RPMI7951 (cell line): ENCODE results near the gene STAM2. TPM values are rescaled to one million over a fixed set of nuclear protein-coding genes. Genes with fewer than 3 reads are reported as not detected.
"Not testable (repeated sequence)": the region's sequence is repeated elsewhere in the genome, so short reads cannot be mapped to it uniquely, and the experiment has no call there.

Experiments used
- DNase-seq: peaks from one replicate; pipeline ENCODE4 v3.0.0-alpha.2; 2012; ENCODE audit warnings: low read depth
- total RNA-seq: library from RNA; depleted of rRNA; stranded (reverse); fragments of >200 nt; shearing (Covaris generic); gene quantifications from 2 replicates; pipeline ENCODE4 v1.2.3, GENCODE V29; 2014

The STAM2 gene
- total RNA-seq, 1 experiment from 2014 or later, result 36.4 TPM

DNA sequence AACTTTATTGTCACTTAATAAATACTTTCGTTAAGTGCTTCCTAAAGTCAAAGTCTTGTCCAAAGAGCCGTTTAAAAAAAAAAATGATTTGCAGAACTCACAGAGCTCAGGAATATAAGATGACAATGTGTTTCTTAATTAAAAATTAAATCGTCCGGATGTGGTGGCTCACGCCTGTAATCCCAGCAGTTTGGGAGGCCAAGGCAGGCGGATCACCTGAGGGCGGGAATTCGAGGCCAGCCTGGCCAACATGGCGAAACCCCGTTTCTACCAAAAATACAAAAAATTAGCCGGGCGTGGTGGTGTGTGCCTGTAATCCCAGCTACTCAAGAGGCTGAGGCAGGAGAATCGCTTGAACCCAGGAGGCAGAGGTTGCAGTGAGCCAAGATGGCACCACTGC, 68.4 kb downstream of the STAM2 start:
- not testable (repeated sequence) for DNase-seq

DNA sequence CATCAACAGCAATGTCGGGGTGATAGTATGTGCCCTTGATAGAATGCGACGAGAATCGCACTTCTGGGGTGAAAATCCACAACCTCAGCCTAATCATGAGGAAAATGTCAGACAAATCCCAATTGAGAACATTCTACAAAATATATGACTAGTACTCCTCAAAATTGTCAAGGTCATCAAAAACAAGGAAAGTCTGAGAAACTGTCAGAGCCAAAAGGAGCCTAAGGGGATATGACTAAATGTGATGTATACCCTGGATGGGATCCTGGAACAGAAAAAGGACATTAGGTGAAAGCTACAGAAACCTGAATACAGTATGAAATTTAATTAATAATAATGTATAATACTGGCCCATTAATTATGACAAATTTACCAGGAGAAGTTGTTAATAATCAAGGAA, 69.1 kb downstream of the STAM2 start:
- peak; percentile 48 for DNase-seq

DNA sequence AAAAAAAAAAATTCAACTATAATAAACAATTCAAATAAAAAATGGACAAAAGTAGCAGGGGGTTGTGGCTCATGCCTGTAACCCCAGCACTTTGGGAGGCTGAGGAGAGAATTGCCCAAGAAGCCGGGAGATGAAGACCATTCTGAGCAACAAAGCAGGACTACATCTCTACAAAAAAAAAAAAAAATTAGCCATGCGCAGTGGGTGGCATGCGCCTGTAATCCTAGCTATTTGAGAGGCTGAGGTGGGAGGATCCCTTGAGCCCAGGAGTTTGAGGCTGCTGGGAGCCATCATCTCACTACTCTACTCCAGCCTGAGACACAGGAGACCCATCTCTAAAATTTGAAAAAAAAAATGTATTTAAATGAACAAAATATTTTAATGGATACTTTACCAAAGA, 72.3 kb downstream of the STAM2 start:
- no peak for DNase-seq

DNA sequence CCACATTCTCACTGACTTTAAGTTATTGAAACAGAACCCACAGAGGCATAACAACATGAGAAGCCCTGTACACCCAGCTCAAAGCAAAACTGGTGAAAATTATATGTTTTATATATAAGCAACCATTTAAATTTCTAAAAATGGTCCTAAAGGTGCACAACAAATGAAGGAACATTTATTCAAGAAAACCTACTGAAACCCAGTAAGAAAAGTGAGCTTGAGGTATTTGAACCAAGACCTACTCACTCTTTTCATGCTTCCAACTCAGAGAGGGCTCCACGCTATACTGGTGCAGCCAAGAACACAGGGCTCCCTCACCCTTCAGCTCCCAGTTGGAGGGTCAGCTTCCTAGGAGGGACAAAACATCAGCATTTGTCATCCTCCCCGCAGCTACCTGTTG, 74.6 kb downstream of the STAM2 start:
- DNase-seq, result no peak

DNA sequence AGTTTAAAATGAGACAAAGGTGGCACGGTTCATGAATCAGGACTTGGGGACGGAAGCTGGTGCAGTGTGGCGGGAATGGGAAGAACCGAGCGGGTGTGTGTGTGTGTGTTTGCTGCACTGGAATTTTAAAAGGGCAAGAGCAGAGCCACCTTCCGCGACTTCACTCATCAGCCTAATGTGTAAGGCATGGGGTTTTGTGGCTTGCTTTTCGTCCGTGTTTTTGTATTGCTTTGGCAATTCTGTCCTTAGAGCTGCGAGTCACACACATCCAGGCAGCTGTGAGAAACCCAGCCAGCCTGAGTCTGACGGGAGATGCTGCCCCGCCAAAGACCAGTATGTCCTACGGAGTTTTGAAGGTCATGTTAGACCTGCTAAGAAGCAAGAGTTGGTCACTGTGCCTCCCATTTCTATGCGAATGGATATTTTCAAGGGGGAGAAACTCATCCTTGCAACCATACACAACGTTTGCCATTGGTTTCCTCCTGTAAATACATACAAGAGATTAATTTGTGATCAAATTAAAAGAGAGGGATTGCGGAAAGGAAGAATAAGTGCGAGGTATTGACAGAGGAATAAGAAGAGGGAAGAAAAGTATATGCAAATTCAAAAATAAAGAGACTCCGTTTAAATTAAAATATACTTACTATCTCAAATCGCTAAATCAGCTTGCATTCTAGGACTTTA, 76.1 kb downstream of the STAM2 start:
- DNase-seq, result peak; percentile 31

DNA sequence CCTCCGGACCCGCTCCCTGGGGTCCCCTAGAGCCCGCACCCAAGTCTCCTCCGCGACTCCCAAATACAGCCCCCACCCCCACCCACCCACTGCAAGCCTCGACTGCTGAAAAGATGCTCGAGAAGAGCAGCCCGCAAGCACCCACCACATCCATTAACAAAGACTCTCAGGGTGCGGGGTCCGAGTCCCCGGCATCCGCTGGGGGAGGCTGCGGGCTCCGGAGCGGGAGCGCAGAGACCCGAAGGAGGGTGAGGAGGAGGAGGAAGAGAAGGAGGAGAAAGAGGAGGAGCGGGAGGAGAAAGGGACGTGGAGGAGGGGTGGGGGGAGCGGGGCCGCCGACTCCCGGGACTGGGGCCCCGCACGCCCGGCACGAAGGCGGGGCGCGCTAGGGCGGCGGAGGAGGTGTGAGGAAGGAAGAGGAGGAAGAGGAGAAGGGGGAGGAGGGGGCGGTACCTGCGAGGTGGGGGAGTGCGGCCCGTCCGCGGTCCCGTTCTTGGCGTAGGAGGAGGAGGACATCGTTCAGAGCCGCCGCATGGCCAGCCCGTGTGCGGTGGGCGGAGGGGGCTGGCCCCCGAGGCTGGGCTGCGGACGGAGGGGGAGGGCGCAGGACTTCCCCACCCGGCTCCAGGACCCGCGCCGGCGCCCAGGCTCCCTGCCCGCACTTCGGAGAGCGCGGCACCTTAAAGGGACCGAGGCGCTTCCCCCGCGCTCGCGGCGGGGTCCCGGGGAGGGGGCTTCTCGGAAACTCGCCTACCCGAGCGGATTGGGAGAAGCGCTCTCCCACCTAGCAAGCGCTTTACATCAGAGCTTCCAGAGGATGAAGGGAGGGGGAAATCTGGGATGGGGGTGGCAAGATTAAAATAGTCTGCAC, 76.8 kb downstream of the STAM2 start, which contains the start of gene CACNB4:
Gene CACNB4 (minus strand): TSS at position 549 of the 871 bp plus-strand sequence.
- DNase-seq, result no peak

DNA sequence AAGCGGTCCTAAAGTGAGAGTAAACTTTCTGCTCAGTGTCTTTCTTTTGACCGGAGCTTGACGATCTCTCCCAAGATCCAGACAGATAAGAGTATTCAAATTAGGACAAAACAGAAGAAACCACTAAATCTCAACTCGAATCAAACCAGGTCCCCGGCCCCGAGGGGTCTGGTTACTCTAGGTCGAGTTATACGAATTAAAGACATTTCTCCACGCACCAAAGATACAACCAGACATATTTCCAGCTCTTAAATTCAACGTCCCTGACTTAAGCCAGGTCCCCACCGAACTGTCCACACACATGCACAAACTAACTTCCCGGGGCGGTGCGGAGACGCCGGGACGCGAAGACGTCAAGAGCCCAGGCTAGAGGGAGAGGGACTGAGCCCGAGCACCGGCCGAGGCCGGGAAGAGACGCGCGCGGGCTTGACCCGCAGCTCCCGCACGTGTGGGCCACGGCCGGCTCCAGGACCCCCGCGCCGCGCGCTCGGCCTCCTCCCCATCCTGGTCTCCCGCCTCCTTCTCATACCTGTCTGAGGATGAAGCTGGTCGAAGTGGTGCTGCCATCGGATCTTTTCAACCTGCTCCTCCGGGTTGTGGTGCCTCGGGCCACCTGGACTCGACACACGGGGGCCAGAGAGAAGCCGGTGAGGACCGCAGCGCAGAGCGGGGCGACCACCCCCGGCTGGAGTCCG, 77.6 kb downstream of the STAM2 start:
- no peak for DNase-seq

DNA sequence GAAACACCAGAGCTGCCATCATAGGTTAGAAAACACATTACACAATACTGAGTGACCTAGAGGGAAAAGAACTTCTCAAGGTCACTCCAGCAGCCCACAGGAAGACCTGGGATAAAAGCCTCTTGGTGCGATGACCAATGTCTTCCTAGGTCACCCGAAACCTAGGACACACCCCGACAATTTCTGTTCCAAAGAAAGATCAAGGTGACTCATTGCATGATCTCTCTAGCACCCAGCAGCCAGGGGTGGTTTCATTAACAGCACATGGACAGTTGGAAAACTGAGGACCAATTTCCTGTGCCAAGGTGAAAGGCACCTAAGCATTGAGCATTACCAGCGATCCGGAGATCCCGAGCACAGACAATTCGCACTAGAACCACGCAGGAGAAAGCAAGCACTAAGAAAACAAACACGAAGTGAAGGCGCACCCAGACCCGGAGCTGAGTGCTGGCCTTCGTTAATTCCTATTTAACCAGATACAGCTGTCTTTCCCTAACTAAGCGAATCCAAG, 78.2 kb downstream of the STAM2 start:
- DNase-seq, result peak; percentile 13

DNA sequence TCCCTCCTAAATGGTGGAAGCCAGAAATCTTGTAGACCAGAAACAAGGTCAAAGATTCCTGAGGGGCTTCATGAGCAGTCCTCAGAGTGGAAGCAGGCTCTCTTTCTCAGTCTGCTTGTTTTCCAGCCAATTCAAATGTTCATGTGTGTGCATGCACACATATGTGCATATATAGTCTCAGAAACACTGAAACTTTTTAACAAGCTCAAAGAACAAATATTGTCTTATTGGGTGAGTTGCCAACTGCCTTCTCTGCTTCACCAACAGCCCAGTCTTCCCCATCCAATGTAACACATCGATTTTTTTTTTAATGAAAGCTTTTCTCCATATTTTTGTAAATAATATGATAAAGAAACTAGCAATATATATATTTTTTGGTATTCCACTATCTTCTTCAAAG, 80.4 kb downstream of the STAM2 start:
- DNase-seq, result no peak

DNA sequence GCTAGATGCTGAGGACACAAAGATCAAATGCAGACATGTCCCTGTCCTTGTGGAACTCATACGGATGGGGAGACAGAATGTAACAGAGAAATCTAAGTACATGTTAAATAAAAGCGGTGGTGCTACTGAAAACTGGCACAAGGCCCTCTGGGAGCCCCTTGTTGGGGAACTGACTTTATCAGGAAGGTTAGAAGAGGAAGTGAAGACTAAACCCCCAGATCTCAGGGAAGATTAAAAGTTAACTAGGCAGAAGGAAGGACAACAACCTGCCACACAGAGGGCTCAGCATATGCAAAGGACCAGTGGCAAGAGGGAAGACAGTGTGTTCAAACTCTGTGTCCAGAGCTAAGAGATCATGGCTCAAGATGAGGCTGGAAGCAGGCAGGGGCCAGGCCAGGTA, 81.5 kb downstream of the STAM2 start:
- no peak for DNase-seq

DNA sequence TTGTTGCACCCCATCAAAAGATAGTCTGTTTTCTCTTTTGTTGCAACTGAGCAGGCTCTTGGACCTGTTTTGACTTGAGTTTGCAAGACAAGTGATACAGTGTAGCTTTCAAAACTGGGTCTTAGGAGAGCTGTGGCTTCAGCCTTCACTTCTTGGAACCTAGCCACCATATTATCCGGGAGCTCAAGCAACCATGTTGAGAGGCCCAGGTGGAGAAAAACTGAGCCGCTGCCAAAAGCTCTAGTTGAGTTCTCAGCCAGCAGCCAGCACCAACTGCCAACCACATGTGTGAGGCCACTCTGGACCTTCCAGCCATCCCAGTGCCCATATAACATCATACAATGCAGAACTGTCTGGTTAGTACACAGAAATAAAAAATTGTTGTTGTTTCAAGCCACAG, 82.1 kb downstream of the STAM2 start:
- DNase-seq, result peak; percentile 16

DNA sequence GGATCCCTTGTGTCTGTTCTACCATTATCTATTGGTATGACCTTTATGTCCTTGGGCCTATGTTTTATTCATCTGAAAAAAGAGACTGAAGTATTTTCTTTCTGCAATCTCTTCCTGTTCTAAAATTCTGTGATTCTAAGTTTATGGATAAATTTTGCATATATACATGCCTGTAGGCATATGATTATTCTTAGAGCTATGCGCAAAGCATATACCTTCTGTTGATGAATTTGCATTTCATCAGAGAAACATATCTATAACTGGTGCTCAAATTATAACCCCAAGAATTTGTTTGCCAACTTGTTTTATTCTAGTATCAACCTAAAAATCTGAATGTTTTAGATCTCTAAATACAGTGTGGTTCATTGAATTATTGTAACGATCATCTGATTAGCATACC, 83.5 kb downstream of the STAM2 start:
- no peak for DNase-seq

DNA sequence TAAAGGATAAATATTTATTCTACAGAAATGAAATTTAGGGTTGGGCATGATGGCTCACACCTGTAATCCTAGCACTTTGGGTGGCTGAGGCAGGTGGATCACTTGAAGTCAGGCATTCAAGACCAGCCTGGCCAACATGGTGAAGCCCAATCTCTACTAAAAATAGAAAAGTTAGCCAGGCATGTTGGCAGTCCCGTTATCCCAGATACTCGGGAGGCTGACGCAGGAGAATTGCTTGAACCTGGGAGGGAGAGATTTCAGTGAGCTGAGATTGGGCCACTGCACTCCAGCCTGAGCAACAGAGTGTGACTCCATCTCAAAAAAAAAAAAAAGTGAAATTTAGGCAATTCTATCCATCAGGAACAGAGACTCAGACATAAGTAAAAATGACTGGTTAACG, 84.8 kb downstream of the STAM2 start:
- not testable (repeated sequence) for DNase-seq

DNA sequence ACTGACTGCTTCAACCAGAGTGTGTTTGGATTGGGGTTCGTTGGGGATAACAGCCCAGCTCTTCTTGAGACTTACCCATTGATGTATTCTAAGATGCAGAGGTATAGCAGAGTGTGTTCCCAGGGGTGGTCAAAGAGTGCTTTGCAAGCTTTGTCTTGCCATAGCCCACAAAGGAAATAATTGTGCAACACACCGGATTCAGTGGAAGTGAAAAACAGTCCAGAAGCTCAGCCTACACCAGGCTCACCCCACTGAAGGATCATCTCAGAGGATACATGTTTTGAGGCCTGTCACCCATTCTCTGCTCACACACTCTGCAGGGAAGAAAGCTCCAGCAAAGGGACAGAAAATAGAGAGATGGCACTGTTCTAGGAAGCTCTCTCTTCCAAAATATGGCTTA, 86.3 kb downstream of the STAM2 start:
- DNase-seq, result no peak

DNA sequence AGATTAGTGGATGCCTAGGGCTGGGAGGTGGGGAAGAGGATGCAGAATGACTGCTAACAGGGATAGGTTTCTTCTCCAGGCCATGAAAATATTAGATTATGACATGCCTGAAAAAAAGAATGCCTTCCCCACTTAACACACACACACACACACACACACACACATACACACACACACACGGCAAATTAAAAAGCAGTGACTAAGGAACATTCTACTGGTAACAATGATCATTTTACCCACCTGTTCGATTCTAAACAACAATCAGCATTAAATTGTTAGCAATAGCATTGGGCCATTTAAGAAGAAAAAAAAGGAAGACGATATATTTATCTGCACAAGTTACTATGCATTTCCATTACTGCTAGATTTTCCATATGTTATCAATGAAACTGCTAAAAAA, 87.6 kb downstream of the STAM2 start:
- DNase-seq, result no peak

DNA sequence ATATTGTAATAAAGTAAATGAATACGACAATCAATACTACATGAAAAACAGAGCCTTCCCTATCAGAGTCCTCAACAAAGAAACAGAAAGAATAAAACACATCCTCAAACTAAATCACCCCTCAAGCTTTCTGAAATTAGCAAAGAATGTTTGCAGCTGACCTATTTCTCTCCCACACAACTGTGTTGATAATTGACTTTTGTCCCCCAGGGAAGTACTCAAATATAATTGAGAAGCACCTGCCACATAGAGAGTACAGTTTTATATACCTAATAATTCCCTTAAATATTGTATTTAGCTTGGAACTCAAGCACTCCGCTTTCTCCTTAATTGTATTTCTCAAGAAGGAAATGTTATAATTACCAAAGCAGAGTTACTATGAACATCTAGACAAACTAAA, 89.3 kb downstream of the STAM2 start:
- DNase-seq, result no peak

DNA sequence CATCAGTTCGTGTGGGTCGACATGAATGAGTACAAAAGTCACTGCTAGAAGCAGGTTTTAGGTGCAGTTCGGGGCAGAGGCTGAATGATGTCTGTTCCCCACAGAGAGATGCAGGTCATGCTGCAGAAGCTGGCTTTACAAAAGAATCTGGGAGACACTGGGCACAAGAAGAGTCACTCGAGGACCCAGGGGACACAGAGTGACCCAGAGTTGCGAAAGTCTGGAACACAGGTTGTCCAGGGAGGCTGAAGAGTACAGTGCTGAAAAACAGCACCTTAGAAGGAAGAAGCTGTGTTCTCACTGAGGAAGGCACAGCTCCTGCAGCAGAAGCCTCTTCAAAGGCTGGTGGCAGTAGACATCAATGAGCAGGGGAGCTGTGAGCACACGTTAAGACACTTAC, 91.5 kb downstream of the STAM2 start:
- DNase-seq, result no peak

DNA sequence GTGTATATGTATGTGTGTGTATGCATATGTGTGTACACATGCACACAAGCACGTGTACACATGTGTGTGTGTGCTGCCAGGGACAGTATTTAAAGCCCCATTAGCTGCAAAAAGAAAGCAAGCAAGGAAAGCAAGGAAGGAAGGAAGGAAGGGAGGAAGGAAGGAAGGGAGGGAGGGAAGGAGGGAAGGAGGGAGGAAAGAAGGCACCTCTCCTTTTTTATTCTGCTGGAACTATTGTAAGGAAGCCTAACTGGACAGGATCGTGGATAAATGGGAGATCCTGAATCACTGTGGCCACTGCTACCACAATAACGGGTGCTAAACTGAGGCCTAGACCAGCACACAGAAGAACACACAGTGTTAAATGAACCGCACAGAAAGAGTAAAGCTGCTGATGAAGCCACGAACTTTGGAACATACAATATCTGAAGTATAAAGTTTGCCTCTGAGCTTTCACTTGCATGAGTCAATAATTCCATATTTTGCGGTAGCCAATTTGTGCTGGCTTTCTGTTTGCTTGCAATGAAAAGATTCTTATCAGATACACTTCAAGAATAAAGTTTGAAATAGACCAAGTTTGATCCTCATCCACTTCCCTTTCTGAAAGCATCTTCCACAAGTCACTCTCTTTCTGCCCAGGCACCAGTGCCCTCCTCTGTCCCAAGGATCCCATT, 92.2 kb downstream of the STAM2 start:
- DNase-seq, result no peak

DNA sequence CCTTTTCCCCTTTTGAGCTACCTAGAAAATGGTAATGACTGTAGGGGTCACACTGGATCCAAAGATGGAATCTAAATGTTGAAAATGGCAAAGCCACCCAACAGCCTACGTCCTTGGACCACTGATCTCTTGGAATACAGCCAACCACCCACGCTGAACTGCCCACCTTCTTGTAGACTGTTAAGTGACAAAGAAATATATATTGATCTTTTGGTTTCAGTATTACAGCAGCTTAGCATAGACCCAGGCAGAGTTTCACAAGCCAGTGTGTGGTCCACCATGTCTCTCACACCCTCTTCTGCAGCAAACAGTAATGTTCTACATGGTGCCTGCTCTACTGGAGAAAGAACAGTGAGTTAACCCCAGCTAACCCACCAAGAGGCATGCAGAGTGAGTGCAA, 96.9 kb downstream of the STAM2 start:
- DNase-seq, result no peak

DNA sequence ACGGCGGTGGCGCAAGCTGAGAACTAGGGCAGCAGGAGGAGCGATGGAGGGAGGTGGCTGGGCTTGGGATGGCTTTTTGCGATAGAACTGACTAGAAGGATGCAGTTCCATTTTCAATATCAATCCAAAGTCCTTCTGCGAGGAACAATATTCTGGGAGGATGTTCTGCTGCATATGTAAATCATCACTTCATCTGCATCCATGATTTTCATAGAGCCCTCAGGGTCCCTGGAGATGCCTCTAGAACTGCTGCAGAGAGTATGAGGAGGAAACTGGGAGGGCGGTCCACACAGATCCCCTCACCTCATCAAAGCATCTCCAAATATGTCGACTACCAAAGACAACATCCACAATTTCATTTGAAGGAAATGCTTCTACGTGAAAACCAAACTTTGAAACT, 97.5 kb downstream of the STAM2 start:
- DNase-seq, result no peak

DNA sequence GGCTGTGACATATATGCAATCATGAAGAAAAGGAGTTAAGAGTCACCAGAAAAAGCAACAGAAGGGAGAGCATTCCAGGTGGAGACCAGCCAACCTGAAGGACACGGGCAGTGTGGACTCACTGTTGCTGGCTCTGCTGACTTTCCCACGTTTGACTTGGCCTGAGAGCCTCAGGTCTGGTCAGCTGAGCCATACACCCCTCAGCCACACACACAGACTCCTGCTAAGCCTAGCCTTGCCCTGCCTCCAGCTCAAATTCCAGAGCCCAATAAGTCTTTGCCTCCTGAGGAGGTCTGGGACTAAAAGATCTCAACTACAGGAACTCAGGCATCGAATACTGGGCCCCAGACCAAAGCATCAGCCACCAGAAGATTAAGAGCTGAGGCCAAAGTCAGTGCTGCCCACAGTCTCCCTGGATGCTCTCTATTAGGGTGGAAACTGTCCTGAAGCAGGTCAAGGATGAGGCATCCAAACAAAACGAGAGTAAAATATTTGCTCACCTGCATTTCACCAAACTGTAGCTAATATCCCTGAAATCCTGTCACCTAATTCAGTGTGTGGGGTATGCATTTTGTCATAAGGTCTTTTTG, 100.0 kb downstream of the STAM2 start:
- DNase-seq, result no peak
